AG08396 (cell line): ENCODE data around the gene ANO3.

Experiments
- DNase-seq: peaks from one replicate; pipeline ENCODE4 v3.0.0; 2012; ENCODE audit warnings: low spot score, mixed read lengths

The ANO3 gene

DNA sequence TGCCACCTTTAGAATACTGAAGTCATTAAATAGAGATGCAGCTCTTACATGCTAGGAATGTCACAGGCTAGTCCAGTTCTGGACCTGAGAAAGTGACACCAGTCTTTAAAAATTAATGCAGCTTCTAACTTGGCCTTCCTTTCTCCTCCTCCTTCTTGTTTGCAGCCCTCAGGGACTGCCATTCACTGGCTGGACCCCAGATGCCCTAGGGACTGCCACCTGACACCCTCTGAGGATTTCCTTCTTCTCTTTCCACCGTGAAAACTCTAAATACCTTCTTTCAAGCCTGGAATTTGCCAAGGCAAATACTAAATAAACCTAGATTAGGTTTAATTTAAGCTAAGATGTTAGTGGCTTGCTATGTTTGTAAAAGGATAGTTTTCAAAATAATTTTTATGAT, 161.7 kb downstream of the ANO3 start:
- no peak for DNase-seq

DNA sequence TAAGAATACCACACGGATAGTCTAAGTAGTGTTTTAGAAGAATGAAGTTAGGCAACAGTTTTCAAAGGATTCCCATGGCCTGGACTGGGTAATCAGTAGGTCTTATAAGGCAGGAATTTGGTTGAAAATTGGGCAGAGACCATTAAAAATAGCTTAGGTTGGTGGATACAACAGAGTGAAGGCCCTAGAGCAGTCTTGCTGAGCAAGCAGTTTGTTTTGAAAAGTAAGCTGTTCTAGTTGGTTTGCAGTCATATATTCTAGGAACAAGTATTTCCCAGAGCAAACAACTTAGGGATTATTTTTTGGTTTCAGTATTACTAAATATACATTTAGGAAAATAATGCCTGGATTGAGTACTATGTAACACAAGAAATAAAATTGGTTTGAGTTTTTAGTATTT, 175.3 kb downstream of the ANO3 start:
- DNase-seq = no peak

DNA sequence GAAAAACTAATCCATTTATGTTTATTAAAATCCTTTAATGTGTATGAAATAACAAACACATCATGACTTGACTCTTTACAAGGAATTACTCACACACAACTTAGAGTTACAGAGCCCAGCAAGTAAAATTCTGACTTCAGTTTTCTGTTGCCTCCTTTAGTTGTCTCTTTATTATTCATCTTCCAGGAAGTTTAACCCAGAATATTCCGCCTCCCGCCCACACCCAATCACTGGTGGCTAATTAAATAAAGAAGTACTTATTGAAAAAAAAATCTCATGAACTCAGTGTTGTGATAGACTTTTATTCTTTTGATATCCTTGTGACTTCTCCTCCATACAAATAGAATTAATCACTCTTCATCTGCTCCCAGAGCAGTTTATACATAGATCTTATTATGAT, 178.2 kb downstream of the ANO3 start:
- DNase-seq = no peak

DNA sequence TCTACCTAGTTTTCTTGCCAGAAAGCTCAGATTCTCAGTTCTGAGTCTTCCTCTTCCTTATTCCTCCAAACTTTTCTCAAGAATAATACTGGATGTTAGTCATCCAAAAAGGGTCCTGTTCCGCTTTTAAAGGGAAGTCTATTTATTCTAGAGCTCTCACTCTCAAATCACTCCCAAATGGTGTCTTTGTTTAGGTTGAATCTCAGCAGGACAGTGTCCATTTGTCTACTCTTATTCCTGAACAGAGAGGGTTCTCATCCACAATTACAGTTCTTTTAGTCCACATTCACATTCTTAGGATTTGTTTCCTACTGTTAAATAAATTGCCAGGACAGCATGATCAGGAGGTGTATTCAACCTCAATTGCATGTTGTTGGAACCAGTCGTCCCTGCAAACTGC, 178.8 kb downstream of the ANO3 start:
- no peak for DNase-seq

DNA sequence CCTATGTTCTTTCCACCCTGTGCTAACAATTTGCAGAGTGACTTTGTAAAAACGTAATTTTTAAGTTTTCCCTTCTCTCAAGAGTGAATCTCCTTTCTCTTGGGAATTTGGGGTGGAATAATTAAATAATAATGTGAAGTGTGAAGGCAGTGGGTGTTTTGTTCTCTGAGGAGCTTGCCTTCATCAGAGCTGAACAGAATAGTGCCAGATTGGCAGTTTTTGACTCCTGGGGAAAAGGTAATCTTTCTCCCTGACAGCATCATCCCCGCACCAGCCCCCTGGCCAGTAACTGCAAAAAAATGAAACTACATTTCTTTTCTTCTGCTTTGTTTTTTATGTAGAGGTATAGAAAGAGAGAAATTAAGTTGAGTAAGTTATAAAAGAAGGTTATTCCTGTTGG, 180.3 kb downstream of the ANO3 start:
- no peak for DNase-seq

DNA sequence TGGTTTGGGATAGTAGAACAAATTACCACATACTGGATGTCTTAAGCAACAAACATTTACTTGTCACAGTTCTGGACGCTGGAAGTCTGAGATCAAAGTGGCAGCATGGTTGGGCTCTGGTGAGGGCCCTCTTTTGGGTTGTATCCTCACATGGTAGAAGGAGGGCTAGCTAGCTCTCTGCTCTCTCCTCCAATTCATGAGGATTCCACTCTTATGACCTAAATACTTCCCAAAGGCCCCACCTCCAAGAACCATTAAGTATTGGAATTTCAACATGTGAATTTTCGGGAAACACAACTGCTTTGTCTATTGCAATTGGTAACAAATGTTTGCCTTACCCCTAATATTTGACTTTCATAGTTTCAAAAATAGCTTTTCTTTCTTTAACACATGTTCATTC, 187.5 kb downstream of the ANO3 start:
- no peak for DNase-seq

GRCh38 chr11:26522912-26523610, 191.1 kb downstream of the ANO3 start:
- no peak for DNase-seq

DNA sequence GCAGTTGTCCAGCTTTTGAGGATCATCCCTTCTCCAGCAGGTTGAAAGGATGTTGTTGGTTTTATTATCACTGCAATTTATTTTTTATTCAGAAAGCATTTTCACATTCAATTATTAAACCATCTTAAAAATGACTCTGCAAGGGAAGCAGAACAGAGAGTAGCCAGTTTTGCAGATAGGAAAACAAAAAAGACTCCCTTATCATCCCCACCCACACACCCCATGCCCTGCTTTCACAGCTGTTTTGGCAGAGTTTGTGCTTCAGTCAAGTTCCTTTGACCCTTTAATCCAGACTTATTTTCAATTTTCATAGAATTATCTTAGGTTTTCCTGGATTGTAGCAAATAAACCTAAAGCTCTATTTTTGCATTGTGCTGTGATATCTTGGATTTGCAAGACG, 195.8 kb downstream of the ANO3 start:
- no peak for DNase-seq

DNA sequence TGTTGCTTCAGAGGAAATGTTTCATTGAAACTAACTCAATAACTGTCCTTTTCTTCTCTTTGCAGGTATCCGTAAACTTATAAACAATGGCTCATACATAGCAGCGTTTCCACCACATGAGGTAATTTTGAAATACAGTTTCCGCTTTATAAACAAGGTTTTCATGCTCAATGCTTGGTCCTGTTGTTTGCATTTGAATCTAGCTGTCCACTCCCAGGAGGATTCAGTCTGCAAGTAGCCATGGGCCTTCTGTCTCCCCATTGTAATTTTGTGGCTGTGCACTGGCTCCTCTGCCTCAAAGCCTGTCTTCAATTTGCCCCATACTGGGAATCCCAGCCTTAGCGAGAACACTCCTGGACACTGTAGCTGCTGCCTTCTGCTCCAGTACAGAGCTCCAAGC, 205.4 kb downstream of the ANO3 start:
- DNase-seq = no peak

DNA sequence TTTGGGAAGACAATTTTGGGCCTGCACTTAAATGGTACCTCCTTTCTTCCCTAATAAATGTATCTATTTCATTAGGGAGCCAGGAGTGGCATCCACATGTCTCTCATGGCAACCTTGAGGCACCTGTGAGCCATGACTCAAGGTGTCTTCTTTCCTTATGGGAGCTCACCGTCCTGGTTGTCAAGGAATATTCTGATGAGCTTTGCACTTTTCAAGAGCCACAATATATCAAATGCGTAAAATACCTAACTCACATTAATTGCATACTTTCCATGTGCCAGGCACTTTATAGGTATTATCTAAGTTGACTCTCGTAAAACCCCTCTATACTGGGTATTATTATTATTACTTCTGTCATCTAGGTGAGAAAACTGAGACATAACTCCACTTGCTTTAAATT, 207.6 kb downstream of the ANO3 start:
- DNase-seq = no peak

DNA sequence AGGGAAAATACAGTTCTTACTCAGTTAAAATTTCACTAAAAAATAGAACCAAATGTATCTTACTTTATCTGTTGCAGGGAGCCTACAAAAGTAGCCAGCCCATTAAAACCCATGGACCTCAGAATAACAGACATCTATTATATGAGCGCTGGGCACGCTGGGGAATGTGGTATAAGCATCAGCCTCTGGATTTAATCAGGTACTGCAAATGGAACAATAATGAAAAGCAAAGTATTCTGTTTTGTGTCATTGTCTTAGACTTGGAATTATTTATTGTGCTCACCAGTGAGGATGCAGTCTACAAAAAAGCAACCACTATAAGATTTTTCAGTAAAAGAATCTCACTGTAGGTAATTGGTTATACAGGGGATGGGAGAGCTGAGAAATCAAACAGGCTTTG, 209.9 kb downstream of the ANO3 start:
- DNase-seq = no peak

DNA sequence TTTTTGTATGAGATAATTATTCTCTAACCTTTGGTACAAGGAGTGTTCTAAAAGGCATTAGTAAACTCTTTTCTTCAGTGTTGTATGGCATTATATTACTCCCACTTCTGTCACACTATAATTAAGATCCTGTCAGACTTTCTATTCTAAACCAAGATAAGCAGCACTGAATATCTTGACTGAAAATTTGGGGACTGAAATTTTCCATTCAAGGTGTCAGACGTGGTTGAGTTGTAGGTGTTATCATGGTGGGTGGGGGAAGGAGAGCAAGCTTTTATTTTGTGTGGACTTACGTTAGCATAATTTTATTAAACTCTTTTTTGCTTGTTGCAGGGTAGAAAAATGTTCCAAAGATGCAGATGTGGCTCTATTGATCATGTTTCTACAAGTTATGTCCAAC, 217.2 kb downstream of the ANO3 start:
- DNase-seq = no peak

GRCh38 chr11:26550022-26550421, 218.1 kb downstream of the ANO3 start:
- no peak for DNase-seq

DNA sequence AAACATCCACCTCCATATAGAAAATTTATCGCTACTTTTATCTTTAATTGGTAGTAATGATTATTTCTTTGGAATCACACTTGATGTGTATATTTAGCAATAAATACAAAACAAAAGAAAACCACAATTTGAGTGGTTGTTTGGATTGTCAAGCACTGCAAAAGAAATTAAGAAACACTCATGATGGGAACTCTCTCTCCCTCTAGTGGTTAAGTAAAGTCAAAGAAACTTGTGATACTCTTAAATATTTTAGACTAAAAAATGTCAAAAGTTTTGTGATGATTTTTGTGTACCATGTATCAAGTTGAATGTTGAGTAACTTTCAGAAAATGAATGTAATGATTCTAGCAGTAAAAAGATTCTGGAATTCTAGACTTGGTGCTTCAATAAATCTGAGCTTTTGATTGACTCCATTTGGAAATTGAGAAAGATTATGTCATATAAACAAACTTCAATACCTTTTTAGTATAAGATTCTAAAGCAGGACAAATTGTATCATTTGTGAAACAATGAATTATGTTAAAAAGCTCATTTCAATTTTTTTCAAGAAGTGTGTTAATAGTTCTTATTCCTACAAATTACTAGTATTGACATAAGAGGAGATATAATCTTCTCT, 219.4 kb downstream of the ANO3 start:
- DNase-seq = no peak

GRCh38 chr11:26553182-26553581, 221.3 kb downstream of the ANO3 start:
- DNase-seq = no peak

DNA sequence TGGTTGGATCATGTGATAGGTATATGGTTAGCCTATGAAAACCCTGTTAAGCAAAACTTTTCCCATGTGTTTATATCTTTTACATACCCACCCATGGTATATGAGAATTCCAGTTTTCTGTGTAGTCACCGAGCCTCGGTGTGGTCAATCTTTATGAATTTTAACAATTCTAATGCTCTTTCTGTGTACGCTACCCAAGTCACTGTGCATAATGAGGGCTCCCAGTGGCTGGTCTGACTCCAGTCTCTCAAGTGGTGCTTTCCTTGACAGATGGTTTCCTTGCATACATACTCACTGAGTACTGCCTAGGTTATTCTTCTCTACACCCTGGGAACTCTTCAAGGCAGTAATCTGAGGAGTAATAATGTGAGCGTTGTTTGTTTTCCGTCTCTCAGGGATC, 222.5 kb downstream of the ANO3 start:
- no peak for DNase-seq

DNA sequence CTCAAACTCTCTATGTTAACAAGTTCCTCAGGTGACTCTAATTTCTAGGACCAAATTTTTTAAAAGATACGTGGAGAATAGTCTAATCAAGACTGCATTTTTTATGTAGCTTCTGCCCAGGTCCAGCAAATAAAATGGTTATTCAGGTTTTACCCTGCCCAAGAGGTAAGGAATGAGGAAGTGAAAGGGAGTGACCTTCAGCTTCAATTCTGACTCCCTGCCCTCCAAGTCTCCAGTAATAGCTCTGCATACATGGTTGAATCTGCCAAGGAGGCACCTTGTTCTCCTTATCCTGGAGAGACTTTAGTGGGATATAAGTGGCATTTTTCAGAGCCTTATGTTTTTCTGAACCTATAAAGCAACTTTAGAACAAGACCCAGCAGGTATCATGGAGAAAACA, 224.7 kb downstream of the ANO3 start:
- DNase-seq = no peak

GRCh38 chr11:26557666-26558065, 225.7 kb downstream of the ANO3 start:
- no peak for DNase-seq

- DNase-seq = no peak
Observed at GRCh38 chr11:26558190-26558589, 226.3 kb downstream of the ANO3 start.

DNA sequence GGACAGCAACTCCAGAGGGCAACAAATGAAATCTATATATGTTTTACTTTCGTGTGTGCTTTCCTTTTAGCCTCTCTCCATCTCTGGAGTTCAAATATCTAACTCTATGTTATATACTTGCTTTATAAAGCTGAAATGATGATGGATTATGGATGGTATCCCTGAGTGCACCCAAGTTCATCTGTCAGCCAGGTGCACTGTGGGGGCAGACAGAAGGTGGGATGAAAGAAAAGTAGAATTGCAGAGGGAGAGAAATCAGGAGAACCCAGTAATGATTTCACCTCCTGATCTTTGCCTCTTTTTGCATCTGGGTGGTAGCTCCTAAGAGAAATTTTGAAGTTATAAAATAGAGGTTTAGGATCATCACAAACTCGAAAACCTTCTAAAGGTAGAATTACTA, 237.7 kb downstream of the ANO3 start:
- no peak for DNase-seq

GRCh38 chr11:26571861-26572654, 240.1 kb downstream of the ANO3 start, which contains the start of gene MUC15:
TSS of gene MUC15 (minus strand) at chr11:26572263. CDS start at chr11:26567094, 5,169 bp downstream.
- no peak for DNase-seq

GRCh38 chr11:26572770-26573402, 241.0 kb downstream of the ANO3 start:
- DNase-seq = no peak

DNA sequence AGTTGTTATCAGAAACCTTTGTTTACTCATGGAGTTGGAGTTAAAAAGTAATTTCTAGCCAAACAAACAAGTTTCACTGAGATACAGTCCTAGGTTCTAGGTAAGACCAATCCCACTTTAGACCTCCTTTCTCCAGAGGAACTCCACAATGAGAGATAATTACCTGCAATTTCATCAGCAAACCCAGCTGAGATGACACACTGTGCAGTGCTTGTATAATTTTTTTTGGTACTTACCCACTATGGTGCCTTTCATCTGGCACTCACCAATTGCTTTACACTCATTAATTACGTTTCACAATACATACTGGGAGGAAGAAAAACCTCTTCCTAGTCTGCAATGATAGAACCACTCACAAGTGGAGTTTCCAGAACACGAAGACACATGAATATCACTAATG, 242.0 kb downstream of the ANO3 start:
- DNase-seq = no peak
